Immature natural killer cell (primary cell): ENCODE measurements around the gene TUBB3. TPM values are rescaled to one million over a fixed set of nuclear protein-coding genes. Genes with fewer than 3 reads are reported as not detected.
"Not testable (repeated sequence)": the region's sequence is repeated elsewhere in the genome, so short reads cannot be mapped to it uniquely, and the experiment has no call there.

Source experiments
- DNase-seq, 3 donors: peaks; one replicate each; pipeline ENCODE4 v3.0.0; 2022; ENCODE audit warnings: mixed read lengths in 1 of 3
- H3K27ac Mint-ChIP-seq, 6 donors: one replicate each; pipeline ENCODE4 v1.8.0; 2020; ENCODE audit warnings: mixed read lengths in 6 of 6, mild to moderate bottlenecking in 5 of 6, inconsistent platforms in 4 of 6, moderate library complexity in 3 of 6
- H3K27me3 Mint-ChIP-seq, 3 donors: one replicate each; pipeline ENCODE4 v1.8.0; 2020 to 2021; ENCODE audit warnings: low read depth in 3 of 3, mild to moderate bottlenecking in 3 of 3, mixed read lengths in 3 of 3, moderate library complexity in 3 of 3, inconsistent platforms in 1 of 3
- H3K36me3 Mint-ChIP-seq, 3 donors: one replicate each; pipeline ENCODE4 v1.8.0; 2020; ENCODE audit warnings: mixed read lengths in 3 of 3, inconsistent platforms in 2 of 3, mild to moderate bottlenecking in 2 of 3
- H3K4me1 Mint-ChIP-seq, 2 donors: one replicate each; pipeline ENCODE4 v1.8.0; 2020; ENCODE audit warnings: inconsistent platforms in 2 of 2, mild to moderate bottlenecking in 2 of 2, mixed read lengths in 2 of 2, moderate library complexity in 1 of 2
- H3K4me3 Mint-ChIP-seq, 5 donors: one replicate each; pipeline ENCODE4 v1.8.0; 2020; ENCODE audit warnings: mild to moderate bottlenecking in 5 of 5, mixed read lengths in 5 of 5, inconsistent platforms in 3 of 5, moderate library complexity in 3 of 5
- H3K9me3 Mint-ChIP-seq, 6 donors: one replicate each; pipeline ENCODE4 v1.8.0; 2020; ENCODE audit warnings: mild to moderate bottlenecking in 6 of 6, mixed read lengths in 6 of 6, inconsistent platforms in 4 of 6, moderate library complexity in 3 of 6
- polyA plus RNA-seq, 3 donors: library from polyadenylated mRNA; unstranded; fragments of 300-500 nt; fragmentation: Illumina TruSeq; gene quantifications; one replicate each; pipeline ENCODE4 v1.2.3, GENCODE V29; 2021

TUBB3 gene
- not detected for polyA plus RNA-seq

GRCh38 chr16:89922884-89923639, at the start of gene TUBB3:
Gene TUBB3 (plus strand): TSS chr16:89923342. CDS start chr16:89923402, 60 bp downstream.
- H3K9me3 Mint-ChIP-seq: no peaks in the 10 kb centered on the region
- DNase-seq: no peak
- H3K4me1 Mint-ChIP-seq: peaks cover 14 to 30% of the 10 kb centered on the region in 2 donors
- H3K4me3 Mint-ChIP-seq: peak within 1 kb of the TSS; percentile 27 to 70 (median 50)
- H3K36me3 Mint-ChIP-seq: peaks cover 0 to 4% (median 0%) of the 10 kb centered on the region in 3 donors
- H3K27me3 Mint-ChIP-seq: peaks cover 11 to 29% (median 15%) of the 10 kb centered on the region in 3 donors
- no peak within 1 kb of the TSS for H3K27ac Mint-ChIP-seq

- Mint-ChIP-seq H3K27me3 (peaks cover 18 to 27% (median 27%) of the 10 kb centered on the region in 3 donors), H3K4me3 (peak overlapping the region; percentile 89 to 96 (median 93)), H3K9me3 (no peaks in the 10 kb centered on the region), H3K36me3 (peaks cover 5 to 17% (median 6%) of the 10 kb centered on the region in 3 donors), H3K27ac (peak overlapping the region; percentile 95 to 99 (median 98)), H3K4me1 (peaks cover 23 to 26% of the 10 kb centered on the region in 2 donors)
- peak; percentile 96 to 98 (median 97) for DNase-seq
Observed at GRCh38 chr16:89873972-89874689, 49.0 kb upstream of the TUBB3 start.

DNA sequence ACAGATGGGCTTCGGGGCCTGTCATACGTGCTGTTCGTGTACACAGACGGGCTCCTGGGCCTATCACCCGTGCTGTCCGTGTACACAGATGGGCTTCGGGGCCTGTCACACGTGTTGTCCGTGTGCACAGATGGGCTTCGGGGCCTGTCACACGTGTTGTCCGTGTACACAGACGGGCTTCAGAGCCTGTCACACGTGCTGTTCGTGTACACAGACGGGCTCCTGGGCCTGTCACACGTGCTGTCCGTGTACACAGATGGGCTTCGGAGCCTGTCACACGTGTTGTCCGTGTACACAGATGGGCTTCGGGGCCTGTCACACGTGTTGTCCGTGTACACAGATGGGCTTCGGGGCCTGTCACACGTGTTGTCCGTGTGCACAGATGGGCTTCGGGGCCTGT, 44.0 kb upstream of the TUBB3 start:
- H3K36me3 Mint-ChIP-seq: peaks cover 11 to 35% (median 22%) of the 10 kb centered on the region in 3 donors
- H3K27me3 Mint-ChIP-seq: peaks cover 11 to 28% (median 20%) of the 10 kb centered on the region in 3 donors
- not testable (repeated sequence) for H3K9me3 Mint-ChIP-seq, H3K4me3 Mint-ChIP-seq, H3K27ac Mint-ChIP-seq, DNase-seq
- peaks cover 30% of the 10 kb centered on the region in 2 donors for H3K4me1 Mint-ChIP-seq

DNA sequence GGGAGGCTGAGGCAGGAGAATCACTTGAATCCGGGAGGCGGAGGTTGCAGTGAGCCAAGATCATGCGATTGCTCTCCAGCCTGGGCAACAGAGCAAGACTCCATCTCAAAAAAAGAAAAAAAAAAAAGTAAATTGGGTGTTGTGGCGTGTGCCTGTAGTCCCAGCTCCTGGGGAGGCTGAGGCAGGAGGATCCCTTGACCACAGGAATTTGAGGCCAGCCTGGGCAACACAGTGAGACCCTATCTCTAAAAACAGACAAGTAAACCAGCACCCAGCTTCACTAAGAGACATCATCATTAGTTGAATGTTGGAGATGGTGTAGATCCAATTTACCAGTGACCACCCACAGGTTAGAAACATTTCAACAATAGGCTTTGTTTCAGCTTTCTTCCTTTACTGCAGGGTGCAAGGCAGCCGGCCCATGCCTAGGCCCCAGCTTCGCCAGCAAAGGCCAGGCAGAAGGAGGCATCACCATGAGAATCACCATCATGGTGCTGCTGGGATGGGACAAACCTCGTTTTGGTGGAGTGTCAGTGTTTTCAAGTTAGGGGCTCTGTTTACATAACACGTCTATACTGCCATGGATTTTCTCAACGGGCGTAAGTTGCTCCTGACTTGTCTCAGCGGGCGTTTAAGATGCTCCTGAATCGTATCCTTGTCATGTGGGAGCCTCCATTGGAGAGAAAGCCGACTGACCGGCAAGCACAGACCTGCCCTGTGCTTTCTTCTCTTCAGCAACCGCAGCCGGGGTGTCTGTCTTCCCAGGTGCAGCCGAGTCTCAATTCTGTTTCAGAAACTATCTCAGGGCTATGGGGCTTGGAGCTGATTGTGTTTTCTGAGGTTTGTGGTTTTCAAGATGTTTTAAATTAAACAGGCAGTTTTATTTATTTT, 42.4 kb upstream of the TUBB3 start:
- DNase-seq: no peak
- Mint-ChIP-seq H3K4me3 (no peak overlapping the region), H3K9me3 (no peaks in the 10 kb centered on the region), H3K27ac (peak overlapping the region in 2 of 6 donors; percentile 20 to 36), H3K36me3 (peaks cover 16 to 39% (median 23%) of the 10 kb centered on the region in 3 donors), H3K4me1 (peaks cover 20 to 25% of the 10 kb centered on the region in 2 donors), H3K27me3 (peaks cover 8 to 20% (median 14%) of the 10 kb centered on the region in 3 donors)

GRCh38 chr16:89881368-89881730, 41.8 kb upstream of the TUBB3 start:
- peaks cover 16 to 39% (median 23%) of the 10 kb centered on the region in 3 donors for H3K36me3 Mint-ChIP-seq
- H3K4me1 Mint-ChIP-seq: peaks cover 16 to 25% of the 10 kb centered on the region in 2 donors
- H3K4me3 Mint-ChIP-seq: no peak overlapping the region
- H3K9me3 Mint-ChIP-seq: no peaks in the 10 kb centered on the region
- H3K27me3 Mint-ChIP-seq: peaks cover 8 to 23% (median 13%) of the 10 kb centered on the region in 3 donors
- DNase-seq: no peak
- H3K27ac Mint-ChIP-seq: no peak overlapping the region

DNA sequence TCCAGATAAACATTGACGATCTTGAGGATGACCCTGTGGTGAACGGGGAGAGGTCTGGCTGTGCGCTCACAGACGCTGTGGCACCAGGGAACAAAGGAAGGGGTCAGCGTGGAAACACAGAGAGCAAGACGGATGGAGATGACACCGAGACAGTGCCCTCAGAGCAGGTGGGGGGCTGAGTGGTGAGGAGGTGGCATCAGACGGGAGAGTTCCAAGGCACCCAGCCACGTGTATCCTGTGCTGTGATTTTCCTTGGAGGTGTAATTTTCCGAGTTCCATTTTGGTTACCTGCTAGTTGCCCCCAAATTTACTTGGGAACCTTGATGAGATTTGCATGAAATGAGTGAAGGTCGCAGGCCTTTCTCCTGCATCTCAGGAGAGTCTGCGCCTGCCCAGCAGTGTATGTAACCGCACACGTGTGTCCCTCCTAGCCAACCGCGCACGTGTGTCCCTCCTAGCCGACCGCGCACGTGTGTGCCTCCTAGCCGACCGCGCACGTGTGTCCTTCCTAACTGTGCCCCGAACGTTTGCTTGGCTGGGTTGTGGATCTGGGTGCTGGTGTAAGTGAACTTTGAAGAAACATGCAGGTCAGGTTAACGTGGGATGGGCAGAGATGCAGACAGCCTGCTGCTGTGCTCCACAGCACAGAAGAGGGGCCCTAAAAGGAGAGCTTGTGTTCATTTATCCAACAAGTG, 39.6 kb upstream of the TUBB3 start:
- H3K36me3 Mint-ChIP-seq: peaks cover 16 to 44% (median 30%) of the 10 kb centered on the region in 3 donors
- H3K4me3 Mint-ChIP-seq: peak overlapping the region in 1 of 5 donors; percentile 15
- H3K9me3 Mint-ChIP-seq: no peaks in the 10 kb centered on the region
- no peak for DNase-seq
- peaks cover 9 to 17% of the 10 kb centered on the region in 2 donors for H3K4me1 Mint-ChIP-seq
- peak overlapping the region in 2 of 6 donors; percentile 56 to 57 for H3K27ac Mint-ChIP-seq
- peaks cover 8 to 23% (median 15%) of the 10 kb centered on the region in 3 donors for H3K27me3 Mint-ChIP-seq

DNA sequence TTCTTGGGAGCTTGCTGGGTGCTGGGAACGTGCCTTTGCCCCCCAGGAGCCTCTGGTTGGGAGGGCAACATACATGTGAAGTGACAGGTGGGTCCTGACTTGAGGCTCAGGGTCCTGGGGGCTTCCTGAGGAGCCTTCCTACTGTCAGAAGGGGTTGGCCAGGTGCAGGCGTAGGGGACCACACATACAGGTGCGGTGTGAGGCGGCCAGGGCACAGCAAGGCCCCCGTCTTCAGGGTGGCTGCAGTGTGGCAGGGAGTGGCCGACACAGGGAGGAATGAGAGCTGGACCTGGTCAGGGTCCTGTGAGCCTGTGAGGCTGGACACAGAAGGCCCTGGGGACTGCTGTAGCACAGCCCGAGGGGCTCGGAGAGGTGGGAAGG, 39.1 kb upstream of the TUBB3 start:
- Mint-ChIP-seq H3K27ac (peak overlapping the region in 1 of 6 donors; percentile 57), H3K9me3 (no peaks in the 10 kb centered on the region), H3K4me1 (peaks cover 9 to 17% of the 10 kb centered on the region in 2 donors), H3K27me3 (peaks cover 8 to 23% (median 11%) of the 10 kb centered on the region in 3 donors), H3K4me3 (no peak overlapping the region), H3K36me3 (peaks cover 16 to 42% (median 30%) of the 10 kb centered on the region in 3 donors)
- no peak for DNase-seq

GRCh38 chr16:89887243-89887642, 35.9 kb upstream of the TUBB3 start:
- Mint-ChIP-seq H3K4me3 (no peak overlapping the region), H3K36me3 (peaks cover 16 to 49% (median 27%) of the 10 kb centered on the region in 3 donors), H3K4me1 (peaks cover 10 to 28% of the 10 kb centered on the region in 2 donors), H3K27me3 (peaks cover 11 to 18% (median 17%) of the 10 kb centered on the region in 3 donors), H3K27ac (no peak overlapping the region), H3K9me3 (no peaks in the 10 kb centered on the region)
- no peak for DNase-seq

DNA sequence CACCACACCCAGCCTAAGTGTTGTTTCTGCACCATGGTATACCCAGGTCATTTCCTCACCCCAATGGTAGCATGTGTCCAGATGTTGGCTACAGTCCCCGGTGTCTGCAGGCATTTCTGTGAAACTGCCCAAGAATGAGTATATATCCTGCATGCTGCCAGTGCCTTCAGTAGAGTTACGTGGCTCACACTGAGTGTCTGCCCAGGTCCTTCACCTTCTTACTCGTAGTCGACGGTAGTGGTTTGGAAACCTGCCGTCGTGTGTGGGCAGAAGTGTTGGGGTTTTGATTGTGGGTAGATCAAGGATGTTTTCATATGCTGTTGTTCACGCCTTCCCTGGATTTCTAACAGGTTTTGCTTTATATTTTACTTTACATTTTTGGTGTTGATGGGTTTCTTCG, 32.9 kb upstream of the TUBB3 start:
- Mint-ChIP-seq H3K9me3 (no peaks in the 10 kb centered on the region), H3K4me3 (peak overlapping the region in 1 of 5 donors; percentile 14), H3K27me3 (peaks cover 6 to 13% (median 7%) of the 10 kb centered on the region in 3 donors), H3K36me3 (peaks cover 3 to 28% (median 14%) of the 10 kb centered on the region in 3 donors), H3K27ac (peak overlapping the region; percentile 11 to 70 (median 45)), H3K4me1 (peaks cover 8 to 24% of the 10 kb centered on the region in 2 donors)
- peak in 2 of 3 donors; percentile 25 to 47 for DNase-seq

GRCh38 chr16:89890886-89891657, 32.1 kb upstream of the TUBB3 start:
- Mint-ChIP-seq H3K27ac (peak overlapping the region in 1 of 6 donors; percentile 35), H3K4me3 (no peak overlapping the region), H3K36me3 (peaks cover 4 to 27% (median 11%) of the 10 kb centered on the region in 3 donors), H3K4me1 (peaks cover 8 to 20% of the 10 kb centered on the region in 2 donors), H3K27me3 (peaks cover 2 to 13% (median 10%) of the 10 kb centered on the region in 3 donors), H3K9me3 (no peaks in the 10 kb centered on the region)
- no peak for DNase-seq

- H3K36me3 Mint-ChIP-seq: peaks cover 4 to 26% (median 10%) of the 10 kb centered on the region in 3 donors
- no peak for DNase-seq
- H3K27ac Mint-ChIP-seq: no peak overlapping the region
- H3K9me3 Mint-ChIP-seq: no peaks in the 10 kb centered on the region
- peaks cover 8 to 20% of the 10 kb centered on the region in 2 donors for H3K4me1 Mint-ChIP-seq
- H3K27me3 Mint-ChIP-seq: peaks cover 2 to 11% (median 10%) of the 10 kb centered on the region in 3 donors
- no peak overlapping the region for H3K4me3 Mint-ChIP-seq
Observed at GRCh38 chr16:89892055-89892630, 31.0 kb upstream of the TUBB3 start.

- peaks cover 9 to 20% of the 10 kb centered on the region in 2 donors for H3K4me1 Mint-ChIP-seq
- H3K4me3 Mint-ChIP-seq: no peak overlapping the region
- H3K27me3 Mint-ChIP-seq: peaks cover 2 to 12% (median 10%) of the 10 kb centered on the region in 3 donors
- H3K9me3 Mint-ChIP-seq: no peaks in the 10 kb centered on the region
- no peak for DNase-seq
- peaks cover 4 to 26% (median 5%) of the 10 kb centered on the region in 3 donors for H3K36me3 Mint-ChIP-seq
- no peak overlapping the region for H3K27ac Mint-ChIP-seq
Observed at GRCh38 chr16:89892635-89893034, 30.5 kb upstream of the TUBB3 start.
